PFSK-1 (cell line): ENCODE results near the gene SCYGR3.
"Not testable (repeated sequence)": the region's sequence is repeated elsewhere in the genome, so short reads cannot be mapped to it uniquely, and the experiment has no call there.

Source experiments
- FOXP2 ChIP-seq: optimal IDR thresholded peaks from 2 replicates; pipeline ENCODE3; 2011; ENCODE audit warnings: borderline replicate concordance, control low read depth, inconsistent platforms; ENCODE audit not compliant: insufficient read depth; ENCODE audit errors: extremely low read length, extremely low read depth
- POLR2AphosphoS5 ChIP-seq: IDR thresholded peaks from 2 replicates; pipeline ENCODE4 v1.6.1; 2012; ENCODE audit warnings: low read depth, mild to moderate bottlenecking, control low read depth, low read length, moderate library complexity
- REST ChIP-seq, 2 experiments: IDR thresholded peaks; 2 replicates each; pipeline versions ENCODE4 v1.6.1 to v1.8.0; 2011 to 2012; ENCODE audit warnings: low read depth in 2 of 2, low read length in 2 of 2, control low read depth in 1 of 2, inconsistent platforms in 1 of 2, mild to moderate bottlenecking in 1 of 2, moderate library complexity in 1 of 2; ENCODE audit not compliant: insufficient read depth in 1 of 2
- SIN3A ChIP-seq: IDR thresholded peaks from 2 replicates; pipeline ENCODE4 v1.6.1; 2012; ENCODE audit warnings: mild to moderate bottlenecking, low read length, moderate library complexity, borderline replicate concordance; ENCODE audit not compliant: insufficient read depth
- TAF1 ChIP-seq: IDR thresholded peaks from 2 replicates; pipeline ENCODE4 v1.6.1; 2012; ENCODE audit warnings: low read length, control low read depth, borderline replicate concordance; ENCODE audit not compliant: insufficient read depth

The SCYGR3 gene

DNA sequence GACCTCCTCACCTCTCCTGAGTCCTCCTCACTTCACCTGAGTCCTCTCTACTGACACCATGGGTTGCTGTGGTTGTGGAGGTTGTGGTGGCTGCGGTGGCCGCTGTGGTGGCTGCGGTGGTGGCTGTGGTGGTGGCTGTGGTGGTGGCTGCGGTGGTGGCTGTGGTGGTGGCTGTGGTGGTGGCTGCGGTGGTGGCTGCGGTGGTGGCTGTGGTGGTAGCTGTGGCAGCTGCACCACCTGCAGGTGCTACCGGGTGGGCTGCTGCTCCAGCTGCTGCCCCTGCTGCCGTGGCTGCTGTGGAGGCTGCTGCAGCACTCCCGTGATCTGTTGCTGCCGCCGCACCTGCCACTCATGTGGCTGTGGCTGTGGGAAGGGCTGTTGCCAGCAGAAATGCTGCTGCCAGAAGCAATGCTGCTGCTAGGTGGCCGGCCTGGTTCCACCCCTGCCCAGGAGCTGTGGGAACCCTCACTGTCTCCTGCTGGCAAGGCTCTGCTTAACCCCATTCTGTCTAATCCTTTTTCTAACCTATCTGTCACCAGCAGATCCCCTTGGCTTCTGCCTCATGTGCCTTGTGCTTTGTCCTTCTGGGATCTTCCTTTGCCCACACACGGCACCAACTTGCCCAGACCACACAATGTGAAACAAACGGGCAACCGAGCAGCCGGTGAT lies 15.7 kb downstream of the SCYGR3 start, which contains the start of gene SCYGR2:
SCYGR2 (plus strand) TSS at position 59 of the 669 bp plus-strand sequence; CDS start at position 59, 0 bp downstream.
- not testable (repeated sequence) for TF ChIP-seq POLR2AphosphoS5; FOXP2; REST (IDR thresholded peaks at IDR 0.05; ENCODE audit: insufficient read depth in 1 of 2, low read depth in 2 of 2, low read length in 2 of 2)

DNA sequence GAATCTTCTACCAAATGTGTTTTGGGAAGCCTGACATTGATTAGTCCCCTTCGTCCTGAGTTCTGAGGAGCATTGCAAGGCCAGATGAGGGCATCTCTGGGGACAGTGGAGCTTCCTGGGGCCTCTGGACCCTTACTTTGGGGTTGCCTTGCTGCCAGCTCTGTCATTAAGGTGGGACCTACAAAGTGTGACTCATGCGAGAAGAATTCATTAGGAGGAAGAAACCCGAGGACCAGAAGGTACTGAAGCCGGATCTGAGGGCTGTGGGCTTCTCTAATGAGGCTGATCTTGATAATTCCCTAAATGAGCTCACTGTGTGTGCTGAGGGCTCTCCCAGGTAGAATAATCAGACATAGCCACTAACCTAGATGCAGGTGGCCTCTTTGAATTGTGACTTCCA lies 16.6 kb downstream of the SCYGR3 start:
- TF ChIP-seq POLR2AphosphoS5 (no peak), SIN3A (no peak), TAF1 (no peak)

DNA sequence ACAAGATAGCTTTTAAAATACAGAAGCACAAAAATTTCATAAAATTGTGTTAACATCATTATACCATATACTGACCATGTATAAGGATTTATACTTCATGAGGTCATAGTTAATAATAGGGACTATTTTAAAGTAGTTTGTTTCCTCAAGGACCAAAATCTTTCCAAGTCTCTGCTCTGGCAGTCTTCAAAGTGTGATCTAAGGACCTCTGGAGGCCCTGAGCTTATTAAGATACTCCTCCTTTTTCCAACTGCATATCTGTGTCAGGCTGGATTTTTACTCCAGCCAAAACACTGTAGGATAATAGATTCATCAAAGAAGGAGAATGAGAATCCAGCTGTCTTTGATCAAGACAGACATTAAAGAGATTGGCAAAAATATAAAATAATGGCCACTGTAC lies 17.6 kb downstream of the SCYGR3 start:
- TF ChIP-seq SIN3A (no peak), REST (IDR thresholded peaks at IDR 0.05; ENCODE audit: insufficient read depth in 1 of 2, low read depth in 2 of 2, low read length in 2 of 2) (no peak), TAF1 (no peak), POLR2AphosphoS5 (no peak), FOXP2 (no peak)

DNA sequence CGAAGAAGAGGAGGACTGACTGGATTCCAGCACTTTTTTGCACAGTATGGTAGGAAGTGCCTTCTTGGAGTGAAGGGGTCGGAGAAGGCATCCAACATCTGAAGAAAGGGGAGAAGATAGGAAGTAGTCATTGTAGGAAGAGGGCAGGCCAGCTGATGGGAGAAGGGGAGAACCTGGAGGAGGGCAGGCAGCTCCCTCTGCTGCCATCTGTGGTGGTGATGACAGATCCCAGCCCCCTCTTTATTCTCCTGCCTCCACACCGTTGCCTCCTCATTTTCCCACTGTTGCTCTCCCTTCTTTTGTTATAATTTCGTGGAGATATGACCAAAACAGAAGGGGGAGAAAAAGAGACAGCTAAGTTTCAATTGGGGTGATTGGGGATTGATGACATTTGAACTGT lies 18.8 kb downstream of the SCYGR3 start:
- TF ChIP-seq TAF1 (no peak), SIN3A (no peak), POLR2AphosphoS5 (no peak), REST (IDR thresholded peaks at IDR 0.05; ENCODE audit: insufficient read depth in 1 of 2, low read depth in 2 of 2, low read length in 2 of 2) (no peak), FOXP2 (no peak)

- no peak for TF ChIP-seq TAF1
- no peak for TF ChIP-seq POLR2AphosphoS5
- TF ChIP-seq SIN3A, result no peak
Measured at GRCh38 chr2:227592694-227593387, 21.8 kb downstream of the SCYGR3 start.

GRCh38 chr2:227582369-227582768 lies 32.3 kb downstream of the SCYGR3 start:
- TF ChIP-seq TAF1 (no peak), REST (IDR thresholded peaks at IDR 0.05; ENCODE audit: insufficient read depth in 1 of 2, low read depth in 2 of 2, low read length in 2 of 2) (no peak), FOXP2 (no peak), SIN3A (no peak), POLR2AphosphoS5 (no peak)
